ENCODE results near the gene AMOTL1. TPM values are rescaled to one million over a fixed set of nuclear protein-coding genes. Genes with fewer than 3 reads are reported as not detected.
A peak's percentile ranks its signal among the peaks of the same experiment; 100 is the strongest.

The AMOTL1 gene
- total RNA-seq, 1 donor from 2014 or later: 32.6 TPM

DNA sequence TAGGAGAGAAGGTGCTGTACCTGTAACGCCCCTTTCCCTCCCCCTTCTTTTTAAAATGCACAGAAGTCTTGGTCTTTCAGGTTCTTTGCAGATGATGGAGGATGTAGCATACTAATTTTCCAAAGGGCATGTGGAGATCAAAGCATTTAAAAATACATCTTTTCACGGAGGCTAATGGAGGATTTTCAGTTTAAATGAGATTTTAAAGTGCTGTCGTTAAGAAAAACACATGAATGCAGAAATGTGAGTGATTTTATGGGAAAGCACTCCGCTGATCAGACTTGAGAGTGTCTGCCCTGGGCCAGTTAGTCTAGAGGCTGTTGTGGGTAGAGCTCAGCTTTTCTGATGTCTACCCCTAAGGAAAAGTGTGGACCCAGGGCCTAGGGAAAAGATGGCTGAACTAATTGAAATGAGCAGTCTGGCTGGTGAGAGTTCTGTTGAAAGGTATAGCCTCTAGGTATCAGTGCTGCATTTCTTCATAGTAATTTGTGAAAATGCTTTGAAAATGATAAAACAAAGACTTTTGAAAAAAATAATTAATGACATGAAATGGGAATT lies 2.5 kb downstream of the AMOTL1 start:
- TF ChIP-seq, protein P1, sequence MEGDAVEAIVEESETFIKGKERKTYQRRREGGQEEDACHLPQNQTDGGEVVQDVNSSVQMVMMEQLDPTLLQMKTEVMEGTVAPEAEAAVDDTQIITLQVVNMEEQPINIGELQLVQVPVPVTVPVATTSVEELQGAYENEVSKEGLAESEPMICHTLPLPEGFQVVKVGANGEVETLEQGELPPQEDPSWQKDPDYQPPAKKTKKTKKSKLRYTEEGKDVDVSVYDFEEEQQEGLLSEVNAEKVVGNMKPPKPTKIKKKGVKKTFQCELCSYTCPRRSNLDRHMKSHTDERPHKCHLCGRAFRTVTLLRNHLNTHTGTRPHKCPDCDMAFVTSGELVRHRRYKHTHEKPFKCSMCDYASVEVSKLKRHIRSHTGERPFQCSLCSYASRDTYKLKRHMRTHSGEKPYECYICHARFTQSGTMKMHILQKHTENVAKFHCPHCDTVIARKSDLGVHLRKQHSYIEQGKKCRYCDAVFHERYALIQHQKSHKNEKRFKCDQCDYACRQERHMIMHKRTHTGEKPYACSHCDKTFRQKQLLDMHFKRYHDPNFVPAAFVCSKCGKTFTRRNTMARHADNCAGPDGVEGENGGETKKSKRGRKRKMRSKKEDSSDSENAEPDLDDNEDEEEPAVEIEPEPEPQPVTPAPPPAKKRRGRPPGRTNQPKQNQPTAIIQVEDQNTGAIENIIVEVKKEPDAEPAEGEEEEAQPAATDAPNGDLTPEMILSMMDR (IDR thresholded peaks at IDR 0.05): no peak
- Histone ChIP-seq H3K27ac (peak overlapping the region; percentile 89 to 98), H3K9me3 (no peaks in the 10 kb centered on the region), H3K36me3 (no peaks in the 10 kb centered on the region), H3K4me1 (peaks cover 0 to 15% of the 10 kb centered on the region in 2 donors), H3K27me3 (no peaks in the 10 kb centered on the region), H3K4me3 (peak overlapping the region; percentile 82 to 98)
- DNase-seq (ENCODE audit: low spot score in 2 of 2): no peak
- intact Hi-C loops (cut with DNase I): no loop called here

GRCh38 chr11:94771390-94771789 lies 3.2 kb downstream of the AMOTL1 start:
- Histone ChIP-seq H3K4me1 (peaks cover 0 to 17% of the 10 kb centered on the region in 2 donors), H3K27ac (no peak overlapping the region)

GRCh38 chr11:94771951-94772350 lies 3.8 kb downstream of the AMOTL1 start:
- no peak for DNase-seq (ENCODE audit: low spot score in 2 of 2)
- no peak overlapping the region for H3K27ac ChIP-seq
- no peak overlapping the region for H3K4me3 ChIP-seq
- no peaks in the 10 kb centered on the region for H3K27me3 ChIP-seq
- H3K36me3 ChIP-seq: no peaks in the 10 kb centered on the region
- intact Hi-C loops (cut with DNase I): no loop called here
- peaks cover 0 to 21% of the 10 kb centered on the region in 2 donors for H3K4me1 ChIP-seq
- TF ChIP-seq, protein P1 (IDR thresholded peaks at IDR 0.05): no peak
- no peaks in the 10 kb centered on the region for H3K9me3 ChIP-seq

More at GRCh38 chr11:94771390-94771789, 3.2 kb downstream of the AMOTL1 start:
- Histone ChIP-seq H3K27me3 (no peaks in the 10 kb centered on the region), H3K9me3 (no peaks in the 10 kb centered on the region), H3K4me3 (peak overlapping the region; percentile 2 to 82), H3K36me3 (no peaks in the 10 kb centered on the region)
- intact Hi-C loops (cut with DNase I): no loop called here
- TF ChIP-seq, protein P1 (IDR thresholded peaks at IDR 0.05): no peak
- no peak for DNase-seq (ENCODE audit: low spot score in 2 of 2)

- intact Hi-C loops (cut with DNase I): no loop called here
- Histone ChIP-seq H3K9me3 (no peaks in the 10 kb centered on the region), H3K27me3 (no peaks in the 10 kb centered on the region), H3K4me1 (peaks cover 0 to 26% of the 10 kb centered on the region in 2 donors), H3K4me3 (no peak overlapping the region), H3K27ac (no peak overlapping the region), H3K36me3 (no peaks in the 10 kb centered on the region)
- TF ChIP-seq, protein P1 (IDR thresholded peaks at IDR 0.05): no peak
- no peak for DNase-seq (ENCODE audit: low spot score in 2 of 2)
Observed at GRCh38 chr11:94773842-94774241, 5.7 kb downstream of the AMOTL1 start.

DNA sequence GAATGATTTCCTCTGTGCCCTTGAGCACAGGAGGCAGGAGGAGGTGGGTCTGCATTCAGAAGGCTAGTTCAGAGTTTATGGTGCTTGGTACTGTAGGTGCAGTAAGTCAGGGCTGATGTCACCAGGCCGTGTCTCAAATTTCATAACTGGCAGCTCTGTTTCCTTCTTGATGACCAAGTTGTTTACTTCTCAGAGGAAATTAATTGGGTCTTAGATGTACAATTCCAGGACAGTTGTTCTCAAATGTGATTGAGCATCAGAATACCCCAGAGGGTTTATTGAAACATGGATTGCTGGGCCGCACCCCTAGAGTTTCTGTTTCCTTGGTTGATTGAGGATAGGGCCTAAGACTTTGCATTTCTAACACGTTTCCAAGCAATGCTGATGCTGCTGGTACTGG lies 6.2 kb downstream of the AMOTL1 start:
- H3K27me3 ChIP-seq: no peaks in the 10 kb centered on the region
- H3K4me3 ChIP-seq: no peak overlapping the region
- DNase-seq (ENCODE audit: low spot score in 2 of 2): no peak
- H3K36me3 ChIP-seq: no peaks in the 10 kb centered on the region
- intact Hi-C loops (cut with DNase I): no loop called here
- H3K27ac ChIP-seq: no peak overlapping the region
- no peaks in the 10 kb centered on the region for H3K9me3 ChIP-seq
- H3K4me1 ChIP-seq: peaks cover 0 to 26% of the 10 kb centered on the region in 2 donors
- TF ChIP-seq, protein P1 (IDR thresholded peaks at IDR 0.05): no peak
